ENCODE data around the gene SLC4A11.
"Not testable (repeated sequence)": the region's sequence is repeated elsewhere in the genome, so short reads cannot be mapped to it uniquely, and the experiment has no call there.

Gene SLC4A11

DNA sequence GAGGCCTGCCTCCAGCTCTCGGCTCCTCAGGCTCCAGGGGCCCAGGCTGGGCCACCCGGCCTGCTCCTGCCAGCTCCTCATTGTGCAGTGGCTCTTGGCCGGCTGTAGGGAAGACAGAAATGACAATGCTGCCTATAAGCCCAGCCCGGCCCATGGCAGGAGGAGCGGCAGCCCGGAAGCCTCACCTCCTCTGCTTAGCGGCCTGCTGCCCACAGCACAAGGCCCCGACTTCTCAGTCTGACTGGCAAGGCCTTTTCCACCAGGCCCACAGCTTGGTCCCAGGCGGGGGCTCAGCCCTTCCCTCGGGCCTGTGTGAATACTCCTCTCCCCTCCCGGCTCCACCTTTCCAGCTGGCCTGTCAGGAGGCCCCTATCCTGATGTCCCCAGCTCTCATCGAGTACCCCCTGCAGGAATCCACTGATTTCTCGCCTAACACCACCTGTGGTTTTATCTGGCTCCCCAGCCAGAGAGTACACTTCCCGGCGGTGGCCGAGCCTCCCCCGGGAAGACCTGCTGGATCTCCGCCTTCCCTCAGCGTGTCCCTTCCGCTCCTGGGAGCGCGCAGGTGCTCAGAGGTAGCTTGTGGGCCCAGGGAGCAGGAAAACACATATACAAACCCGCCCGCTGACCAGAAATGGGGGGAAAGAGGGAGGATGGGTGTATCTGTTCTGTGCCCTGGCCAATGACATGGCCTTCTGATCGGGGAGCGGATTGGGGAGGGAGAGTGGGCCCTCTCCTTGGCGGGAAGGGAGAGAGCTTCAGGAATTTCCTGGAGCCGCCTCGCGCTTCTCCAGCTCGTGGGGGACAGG is 35.5 kb downstream of the SLC4A11 start:
- DNase-seq (ENCODE audit: low read depth in 2 of 2, low spot score in 1 of 2), result no peak

DNA sequence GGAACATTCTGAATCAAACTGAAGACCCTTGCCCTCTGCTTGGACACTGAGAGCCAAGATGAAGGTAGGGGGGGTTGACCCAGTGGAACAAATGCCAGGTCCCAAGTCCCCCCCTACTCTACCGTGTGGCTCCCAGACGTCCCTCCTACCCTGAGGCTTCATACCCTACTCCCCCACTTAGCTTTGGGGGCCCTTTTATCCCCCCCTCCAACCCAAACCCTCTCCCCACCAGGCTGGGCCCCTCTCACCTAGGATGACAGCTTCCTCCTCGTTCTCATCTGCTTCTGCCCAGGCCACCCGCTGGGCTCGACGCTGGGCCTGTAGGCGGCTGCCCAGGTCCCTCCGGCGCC is 36.0 kb downstream of the SLC4A11 start:
- DNase-seq (ENCODE audit: low read depth in 2 of 2, low spot score in 1 of 2), result no peak

DNA sequence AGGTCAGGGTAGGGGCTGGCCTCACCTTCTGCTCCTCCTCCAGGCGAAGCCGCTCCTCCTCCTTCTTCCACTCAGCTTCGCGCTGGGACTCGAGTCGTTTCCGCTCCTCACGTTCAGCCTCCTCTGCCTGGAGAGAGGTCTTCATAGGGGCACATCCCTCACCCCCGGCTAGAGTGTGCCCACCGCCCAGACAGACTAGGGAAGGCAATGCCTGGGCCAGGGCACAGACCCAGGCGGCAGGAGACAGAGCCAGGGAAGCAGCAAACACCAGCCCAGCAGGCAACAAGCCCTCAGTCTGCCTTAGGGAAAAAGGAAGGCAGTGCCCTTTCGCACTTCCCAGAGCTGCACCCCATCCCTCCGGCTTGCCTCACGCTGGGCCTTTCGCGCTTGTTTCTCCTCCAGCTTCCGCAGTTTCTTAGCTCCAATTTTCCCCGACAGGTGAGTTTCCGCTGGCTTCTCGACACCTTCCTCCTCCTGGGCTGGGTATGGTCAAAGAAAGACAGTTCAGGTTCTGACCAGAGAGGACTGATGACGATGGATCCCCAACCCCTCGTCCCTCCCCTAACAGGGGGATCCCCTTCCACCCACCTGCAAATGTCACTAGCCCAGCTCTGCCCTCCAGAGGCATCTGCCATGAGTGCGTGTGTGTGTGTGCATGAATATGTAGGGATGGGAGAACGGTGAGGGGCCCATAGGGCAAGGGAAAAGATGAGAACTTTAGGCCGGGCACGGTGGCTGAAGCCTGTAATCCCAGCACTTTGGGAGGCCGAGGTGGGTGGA is 38.8 kb downstream of the SLC4A11 start:
- DNase-seq (ENCODE audit: low read depth in 2 of 2, low spot score in 1 of 2), result no peak

DNA sequence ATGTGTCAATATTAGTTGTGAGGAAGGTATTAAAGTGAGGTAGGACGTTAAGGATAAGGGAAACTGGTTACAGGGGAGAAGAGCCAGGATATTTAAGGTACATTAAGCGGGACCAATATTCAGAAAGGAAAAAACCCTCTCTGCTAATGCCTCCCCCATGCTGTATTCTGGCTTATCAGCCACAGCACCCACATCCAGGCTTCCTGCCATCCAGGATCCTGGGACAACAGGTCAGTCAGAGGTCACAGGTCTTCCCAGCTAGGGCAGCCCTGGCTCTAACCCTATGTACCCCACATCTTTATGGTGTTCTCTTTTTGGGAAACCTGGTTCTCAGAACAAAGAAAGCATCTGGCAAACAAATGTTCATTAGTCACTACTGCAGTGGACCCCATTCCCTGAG is 39.8 kb downstream of the SLC4A11 start:
- no peak for DNase-seq (ENCODE audit: low read depth in 2 of 2, low spot score in 1 of 2)

DNA sequence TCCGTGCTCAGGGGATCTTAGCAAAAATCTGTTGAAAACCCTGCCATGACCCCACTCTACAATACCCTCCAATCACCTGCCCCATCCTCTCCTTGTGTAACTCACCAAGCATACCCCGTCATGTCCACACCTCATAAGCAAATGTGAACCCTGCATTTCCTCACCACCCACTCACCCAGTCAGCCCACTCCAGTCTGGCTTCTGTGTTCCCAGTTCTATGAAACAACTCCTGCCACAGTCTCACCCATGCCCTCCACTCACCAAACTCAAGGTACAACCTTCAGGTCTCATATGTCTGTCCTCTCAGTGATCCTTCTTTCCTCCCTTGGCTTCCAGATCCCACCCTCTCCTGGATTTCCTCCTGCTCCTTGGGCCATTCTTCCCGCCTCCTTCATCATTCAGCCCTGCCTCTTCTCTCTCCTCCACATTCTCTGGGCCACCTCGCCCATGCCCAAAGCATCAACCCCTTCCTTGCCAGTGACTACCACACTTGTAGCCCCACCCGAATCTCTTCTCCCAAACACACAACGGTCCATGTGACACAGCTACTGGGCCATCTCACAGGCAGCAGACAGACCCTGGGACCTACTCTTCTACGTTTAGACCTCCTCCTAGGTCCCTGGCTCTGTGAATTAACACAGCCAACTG is 43.3 kb downstream of the SLC4A11 start:
- no peak for DNase-seq (ENCODE audit: low read depth in 2 of 2, low spot score in 1 of 2)

DNA sequence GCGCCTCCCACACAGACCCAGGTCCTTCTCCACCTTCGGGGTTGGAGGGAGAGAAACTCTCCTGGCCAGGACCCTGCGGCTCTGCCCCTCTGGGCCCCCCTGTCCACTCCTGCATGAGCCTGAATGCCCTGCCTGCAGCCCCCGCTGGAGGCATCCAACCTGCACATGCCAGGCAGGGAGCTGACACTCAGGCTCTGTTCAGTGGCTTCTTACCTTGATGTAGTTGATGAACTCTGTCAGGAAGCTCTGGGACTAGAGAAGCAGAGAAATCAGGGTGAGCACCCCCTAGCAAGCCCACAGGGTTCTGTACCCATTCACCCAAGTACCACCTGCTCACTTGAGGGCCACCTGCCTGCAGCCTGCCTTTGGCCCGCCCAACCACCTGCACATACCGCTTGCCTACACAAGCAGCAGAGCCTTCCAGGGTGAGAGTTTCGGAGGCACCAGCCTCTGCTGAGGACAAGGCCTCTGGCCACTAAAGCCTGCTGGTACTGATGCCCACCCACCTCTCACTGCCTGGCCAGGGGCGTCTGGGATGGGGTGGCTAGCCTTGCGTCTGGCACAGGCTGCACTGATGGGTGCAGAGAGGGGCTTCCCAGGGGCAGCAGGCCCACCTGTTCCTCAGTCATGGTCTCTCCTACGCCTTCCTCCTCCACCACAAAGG is 44.2 kb downstream of the SLC4A11 start:
- no peak for DNase-seq (ENCODE audit: low read depth in 2 of 2, low spot score in 1 of 2)

DNA sequence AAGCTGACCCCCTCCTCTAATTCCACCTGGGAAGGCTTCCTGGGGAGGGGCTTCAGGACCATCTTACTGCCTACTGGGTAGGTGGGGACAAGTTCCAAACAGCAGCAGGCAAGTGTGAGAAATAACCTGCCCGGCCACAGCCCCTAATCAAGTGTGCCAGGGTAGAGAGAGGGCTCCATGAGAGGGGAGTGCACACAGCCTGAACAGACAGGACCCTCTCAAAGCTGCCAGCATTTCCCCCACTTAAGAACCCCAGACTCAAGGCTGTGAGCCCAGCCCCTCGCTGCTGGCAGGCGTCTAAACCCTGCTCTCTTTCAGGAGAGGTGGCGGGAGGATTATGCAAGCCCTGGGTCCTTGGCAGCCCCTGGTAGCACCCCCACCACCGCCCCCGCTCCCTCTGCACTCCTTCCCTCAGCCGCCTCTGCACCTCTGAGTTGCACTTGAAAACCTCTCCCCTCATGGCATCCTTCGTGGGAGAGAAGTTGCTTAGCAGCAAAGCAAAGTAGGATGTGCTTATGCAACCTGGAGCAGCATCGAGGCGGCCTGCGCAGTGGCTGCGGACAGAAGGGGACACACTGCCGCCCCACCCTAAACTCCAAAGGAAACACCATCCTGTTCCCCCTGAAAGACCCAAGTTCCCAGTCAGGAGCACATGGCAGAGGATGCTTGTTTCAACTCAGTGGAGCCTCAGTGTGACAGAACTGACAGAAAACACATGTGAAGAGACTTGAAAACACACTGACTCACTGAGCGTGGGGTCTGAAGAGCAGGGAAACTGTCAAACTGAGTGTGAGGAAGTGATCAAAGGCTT is 45.0 kb downstream of the SLC4A11 start:
- no peak for DNase-seq (ENCODE audit: low read depth in 2 of 2, low spot score in 1 of 2)

DNA sequence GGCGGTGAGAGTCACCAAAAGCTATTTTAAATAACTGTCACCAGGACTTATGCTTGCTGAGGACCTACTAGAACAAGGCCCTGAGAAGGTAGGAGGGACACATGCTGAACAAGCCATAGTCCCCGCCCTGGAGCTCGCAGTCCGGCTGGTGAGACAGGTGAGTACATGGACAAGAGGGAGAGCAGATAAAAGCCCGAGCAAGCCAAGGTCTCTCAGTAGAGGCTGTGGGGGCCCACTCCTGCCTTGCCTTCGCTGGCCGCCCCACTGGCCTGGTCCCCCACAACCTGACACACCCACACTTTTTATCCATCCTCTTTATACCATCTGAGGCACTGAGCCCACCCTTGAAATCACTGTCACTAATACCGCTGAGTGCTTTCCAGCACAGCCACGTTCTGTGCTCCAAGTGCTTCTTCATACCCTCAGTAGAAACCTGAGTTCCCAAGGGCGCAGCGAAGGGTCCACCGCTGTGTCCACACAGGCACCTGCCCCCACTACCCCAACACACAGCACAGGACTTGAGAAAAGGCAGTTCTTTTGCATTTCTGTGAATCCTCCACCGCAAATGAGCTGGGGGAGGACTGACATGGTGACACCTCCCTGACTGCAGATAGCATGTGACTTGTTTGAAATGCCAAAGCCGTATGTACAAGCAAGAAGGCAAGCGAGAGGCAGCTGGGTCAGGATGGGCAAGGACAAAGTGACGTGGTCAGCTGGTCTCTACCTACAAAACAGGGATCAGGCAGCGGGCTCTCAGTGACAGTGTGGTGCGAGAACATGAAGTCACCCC is 46.6 kb downstream of the SLC4A11 start:
- DNase-seq (ENCODE audit: low read depth in 2 of 2, low spot score in 1 of 2), result no peak

DNA sequence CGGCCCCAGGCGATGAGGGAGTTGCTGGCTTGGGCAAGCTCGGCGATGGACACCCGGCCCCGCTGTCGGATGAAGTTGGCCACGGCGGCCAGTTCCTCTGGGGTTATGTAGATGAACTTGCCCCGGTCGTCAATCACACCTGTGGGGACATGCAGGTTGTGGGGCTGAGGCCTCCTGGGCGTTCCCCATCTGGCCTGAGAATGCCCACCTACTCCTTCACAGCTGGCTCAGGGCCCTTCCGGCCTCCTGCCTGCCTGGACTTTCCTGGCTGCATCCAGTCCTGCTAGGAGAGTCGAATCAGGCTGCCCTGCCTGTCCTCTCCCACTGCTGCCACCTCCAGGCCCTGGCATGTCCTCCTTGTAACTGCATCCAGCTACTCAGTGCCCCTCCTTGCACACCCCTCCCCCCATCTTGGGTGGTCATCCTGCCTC is 48.3 kb downstream of the SLC4A11 start:
- no peak for DNase-seq (ENCODE audit: low read depth in 2 of 2, low spot score in 1 of 2)

DNA sequence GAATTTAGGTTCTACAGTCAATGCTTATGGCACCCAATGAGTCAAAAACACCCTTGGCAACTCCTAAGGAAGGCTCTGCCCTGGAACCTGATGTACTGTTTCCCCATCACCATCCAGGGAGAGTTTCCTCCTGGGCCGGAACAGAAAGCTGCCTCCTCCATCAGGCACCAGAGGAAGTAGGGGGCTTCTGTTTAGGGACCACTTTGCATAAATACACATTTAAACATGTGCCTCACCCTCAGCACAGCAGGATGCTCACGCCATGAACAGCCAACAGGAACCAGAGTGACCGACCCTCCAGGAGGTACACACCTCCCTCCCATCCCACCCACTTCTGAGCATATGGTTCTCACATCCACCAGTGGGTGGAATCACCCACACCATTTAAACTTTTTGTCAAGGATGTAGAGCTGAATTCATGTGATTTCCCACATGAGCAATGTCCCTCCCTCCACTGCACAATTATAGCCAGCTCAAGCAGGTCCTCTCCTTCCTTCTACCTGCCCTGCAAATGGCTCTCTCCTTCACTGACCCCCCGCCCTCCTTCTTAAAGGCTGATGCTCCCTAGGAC is 49.3 kb downstream of the SLC4A11 start:
- no peak for DNase-seq (ENCODE audit: low read depth in 2 of 2, low spot score in 1 of 2)

DNA sequence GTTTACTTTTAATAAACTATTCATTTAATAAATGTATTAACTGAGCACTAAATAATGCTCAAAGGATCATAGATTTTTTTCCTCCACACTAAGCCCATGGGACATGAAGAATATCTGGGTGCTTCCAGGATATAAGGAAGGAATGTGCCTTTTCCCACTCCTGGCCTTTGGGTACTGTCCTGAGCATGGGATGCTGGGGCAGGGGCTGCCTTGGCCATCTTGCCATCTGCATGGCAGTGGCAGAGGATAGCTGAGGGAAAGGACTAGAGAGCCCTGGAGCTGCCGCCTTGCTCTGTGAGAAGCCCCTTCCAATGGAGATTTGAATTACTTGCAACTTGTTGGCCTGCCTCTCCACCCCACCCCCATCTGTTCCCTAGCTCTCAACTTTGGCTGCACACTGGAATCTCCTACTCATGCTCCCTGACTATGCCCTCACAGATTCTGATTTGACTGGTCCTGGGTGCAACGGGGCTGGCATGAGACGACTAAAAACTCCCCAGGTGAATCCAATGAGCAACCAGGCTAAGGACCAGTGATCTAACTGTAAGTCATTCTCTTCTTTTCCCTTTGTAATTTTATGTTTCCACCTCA is 50.1 kb downstream of the SLC4A11 start:
- no peak for DNase-seq (ENCODE audit: low read depth in 2 of 2, low spot score in 1 of 2)

DNA sequence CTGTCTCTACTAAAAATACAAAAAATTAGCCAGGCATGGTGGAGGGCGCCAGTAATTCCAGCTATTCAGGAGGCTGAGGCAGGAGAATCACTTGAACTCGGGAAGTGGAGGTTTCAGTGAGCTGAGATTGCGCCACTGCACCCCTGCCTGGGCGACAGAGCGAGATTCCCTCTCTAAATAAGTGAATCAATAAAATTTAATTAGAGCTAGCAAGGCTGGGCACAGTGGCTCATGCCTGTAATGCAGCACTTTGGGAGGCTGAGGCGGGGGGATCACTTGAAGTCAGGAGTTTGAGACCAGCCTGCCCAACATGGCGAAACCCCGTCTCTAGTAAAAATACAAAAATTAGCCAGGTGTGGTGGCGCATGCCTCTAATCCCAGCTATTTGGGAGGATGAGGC is 51.1 kb downstream of the SLC4A11 start:
- DNase-seq (ENCODE audit: low read depth in 2 of 2, low spot score in 1 of 2), result not testable (repeated sequence)

DNA sequence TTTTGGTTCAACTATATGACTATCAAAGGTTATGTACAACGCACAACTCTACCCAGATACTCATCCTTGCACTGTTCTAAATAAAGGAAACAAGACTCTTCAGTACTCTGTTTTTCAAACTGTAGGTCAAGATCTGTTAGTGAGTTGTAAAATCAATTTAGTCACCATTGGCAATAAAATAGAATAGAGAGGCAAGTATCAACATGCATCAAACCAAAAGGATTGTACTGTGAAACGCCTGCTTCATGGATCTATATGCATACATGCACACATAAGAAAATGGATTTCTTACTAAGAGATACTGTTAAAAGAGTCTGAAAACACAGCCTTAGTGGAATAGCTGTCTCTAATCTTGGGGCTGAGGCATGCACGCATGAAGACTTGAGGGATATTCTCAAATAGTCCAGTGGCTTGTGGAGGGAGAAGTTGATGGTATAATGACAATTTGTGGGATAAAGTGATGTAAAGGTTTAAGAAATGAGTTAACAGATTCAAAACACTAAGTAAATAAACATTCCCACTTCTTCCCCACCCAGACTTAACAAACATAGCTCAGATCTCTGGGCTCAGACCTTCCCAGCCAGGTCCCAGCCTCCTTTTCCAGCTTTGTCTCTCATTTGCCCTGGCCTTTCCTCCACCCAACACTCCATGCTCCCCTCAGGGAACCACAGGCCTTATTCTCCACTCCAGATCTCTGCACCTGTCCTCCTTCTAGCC is 54.9 kb downstream of the SLC4A11 start:
- DNase-seq (ENCODE audit: low read depth in 2 of 2, low spot score in 1 of 2), result no peak

DNA sequence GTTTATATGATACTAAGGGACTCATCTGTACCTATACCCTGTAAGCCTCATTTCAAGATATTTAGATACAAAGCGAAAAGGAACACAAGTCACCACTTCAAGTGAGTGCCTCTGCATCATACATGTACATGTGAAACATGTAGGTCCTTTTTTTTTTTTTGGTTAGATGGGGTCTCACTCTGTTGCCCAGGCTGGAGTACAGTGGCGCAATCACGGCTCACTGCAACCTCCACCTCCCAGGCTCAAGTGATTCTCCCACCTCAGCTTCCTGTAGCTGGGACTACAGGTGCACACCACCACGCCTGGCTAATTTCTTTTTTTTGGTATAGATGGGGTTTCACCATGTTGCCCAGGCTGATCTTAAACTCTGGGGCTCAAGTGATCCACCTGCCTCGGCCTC is 56.6 kb downstream of the SLC4A11 start:
- DNase-seq (ENCODE audit: low read depth in 2 of 2, low spot score in 1 of 2), result not testable (repeated sequence)

DNA sequence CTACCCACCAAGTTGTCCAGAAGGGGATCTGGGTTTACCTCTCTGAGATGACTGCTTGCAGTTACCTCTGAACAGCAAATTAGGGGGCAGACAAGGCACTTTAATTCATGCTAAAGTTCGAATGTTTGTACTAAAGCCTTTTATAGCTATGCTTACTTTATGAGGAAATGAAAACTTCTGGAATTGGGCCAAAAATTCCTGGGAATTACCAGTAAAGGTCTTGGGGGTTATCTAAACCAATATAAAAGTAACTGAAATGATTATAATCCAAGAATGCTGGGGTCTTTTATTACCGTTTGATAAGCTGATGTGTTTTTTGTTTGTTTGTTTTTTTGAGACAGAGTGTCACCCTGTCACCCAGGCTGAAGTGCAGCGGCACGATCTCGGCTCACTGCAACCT is 57.7 kb downstream of the SLC4A11 start:
- DNase-seq (ENCODE audit: low read depth in 2 of 2, low spot score in 1 of 2), result no peak

DNA sequence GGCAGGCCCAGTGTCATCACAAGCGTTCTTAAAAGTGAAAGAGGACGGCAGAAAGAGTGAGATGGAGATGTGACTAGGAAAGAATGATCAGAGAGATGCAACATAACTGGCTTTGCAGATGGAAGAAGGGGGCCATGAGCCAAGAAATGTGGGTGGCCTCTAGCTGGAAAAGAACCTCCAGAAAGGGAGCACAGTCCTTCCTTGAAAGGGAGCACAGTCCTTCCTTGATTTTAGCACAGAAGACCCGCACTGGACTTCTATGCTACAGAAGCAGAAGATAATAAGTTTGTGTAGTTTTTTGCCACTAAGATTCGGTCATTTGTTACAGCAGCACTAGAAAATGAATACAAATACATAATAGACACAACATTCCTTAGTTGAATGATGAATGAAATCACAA is 58.7 kb downstream of the SLC4A11 start:
- DNase-seq (ENCODE audit: low read depth in 2 of 2, low spot score in 1 of 2), result no peak

DNA sequence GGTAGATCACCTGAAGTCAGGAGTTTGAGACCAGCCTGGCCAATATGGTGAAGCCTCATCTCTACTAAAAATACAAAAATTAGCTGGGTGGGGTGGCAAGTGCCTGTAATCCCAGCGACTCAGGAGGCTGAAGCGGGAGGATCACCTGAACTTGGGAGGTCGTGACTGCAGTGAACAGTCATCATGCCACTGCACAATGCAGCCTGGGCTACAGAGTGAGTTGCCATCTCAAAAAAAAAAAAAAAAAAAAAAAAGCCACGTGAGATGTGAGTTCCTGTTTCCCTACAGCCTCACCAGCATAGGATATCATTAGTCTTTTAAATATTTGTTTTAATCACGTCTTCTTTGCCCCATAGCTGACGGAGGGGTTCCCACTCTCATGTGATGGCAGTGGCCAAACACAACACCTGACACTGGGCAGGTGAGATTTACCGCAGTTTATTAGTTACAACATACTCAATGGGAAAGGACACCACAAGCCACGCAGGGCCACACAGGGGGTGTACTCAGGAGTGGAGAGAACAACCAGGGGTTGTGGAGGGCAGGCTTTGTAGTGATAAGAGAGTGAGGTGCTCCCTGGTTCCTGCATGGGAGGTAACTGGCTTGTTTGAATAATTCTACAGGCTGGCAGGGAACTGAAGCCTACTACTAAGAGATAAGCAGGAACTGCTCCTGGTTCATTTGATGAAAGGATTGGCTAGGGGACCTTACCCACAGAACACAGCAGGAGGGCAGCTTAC is 61.1 kb downstream of the SLC4A11 start:
- no peak for DNase-seq (ENCODE audit: low read depth in 2 of 2, low spot score in 1 of 2)
